Measurements from ENCODE around the gene PLEKHH1. TPM values are rescaled to one million over a fixed set of nuclear protein-coding genes. Genes with fewer than 3 reads are reported as not detected.
A peak's percentile ranks its signal among the peaks of the same experiment; 100 is the strongest.

PLEKHH1 gene
- total RNA-seq, 1 experiment from 2014 or later = 27.6 TPM

DNA sequence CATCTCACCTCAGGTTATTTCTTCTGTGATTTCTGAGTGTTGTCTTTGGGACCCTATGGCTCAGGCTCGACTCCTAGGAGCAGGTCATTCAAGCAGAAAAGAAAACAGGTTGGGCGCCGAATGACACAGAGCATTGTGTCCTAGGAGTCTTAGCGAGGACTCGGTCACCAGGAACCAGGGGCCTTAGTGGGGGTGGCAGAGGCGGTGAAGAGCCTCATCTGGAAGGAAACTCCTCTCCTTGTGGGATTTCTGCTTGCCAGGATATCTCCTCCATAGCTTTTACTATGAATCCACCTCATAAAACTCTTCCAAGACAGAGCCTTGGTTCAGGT, 630 bp downstream of the PLEKHH1 start:
- ATAC-seq (peak; percentile 35), DNase-seq (ENCODE audit: low read depth, low spot score) (no peak)
- no peak for TF ChIP-seq ZFX (IDR thresholded peaks at IDR 0.05)
- TF ChIP-seq, protein P1, sequence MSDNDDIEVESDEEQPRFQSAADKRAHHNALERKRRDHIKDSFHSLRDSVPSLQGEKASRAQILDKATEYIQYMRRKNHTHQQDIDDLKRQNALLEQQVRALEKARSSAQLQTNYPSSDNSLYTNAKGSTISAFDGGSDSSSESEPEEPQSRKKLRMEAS (IDR thresholded peaks at IDR 0.05) = no peak
- TF ChIP-seq RAD21 (IDR thresholded peaks at IDR 0.05; ENCODE audit: low read depth) = no peak
- TF ChIP-seq POLR2AphosphoS5 (IDR thresholded peaks at IDR 0.05; ENCODE audit: low read depth, low read length) = no peak
- no peak for TF ChIP-seq FOSL1 (IDR thresholded peaks at IDR 0.05; ENCODE audit: low read depth)
- CTCF ChIA-PET = interaction anchor here (1.0 to 1.2 kb wide), 2 partner anchors 10 to 171 kb away, joined by 3 to 5 read pairs; no protein-coding TSS in a partner anchor
- no peak overlapping the region for H2AFZ ChIP-seq (ENCODE audit: low read depth, low read length, poor library complexity, severe bottlenecking)
- H3K4me2 ChIP-seq (ENCODE audit: low read length) = peak overlapping the region; percentile 83
- peaks cover 8 to 19% of the 10 kb centered on the region in 2 experiments for H3K4me1 ChIP-seq (ENCODE audit: control insufficient read depth in 1 of 2, insufficient read depth in 2 of 2, low read length in 2 of 2)
- peak overlapping the region; percentile 66 for H3K9ac ChIP-seq (ENCODE audit: low read length)
- no peaks in the 10 kb centered on the region for H3K27me3 ChIP-seq (ENCODE audit: insufficient read depth, low read length)
- no peaks in the 10 kb centered on the region for H3K9me2 ChIP-seq (ENCODE audit: insufficient read depth)
- BruUV-seq (replicated peaks) = no TSS peak
- POLR2A ChIA-PET = interaction anchor here (1.3 kb wide), 1 partner anchor 24 kb away, joined by 3 read pairs; no protein-coding TSS in a partner anchor
- H3K27ac ChIP-seq (ENCODE audit: low read depth, low read length) = peak overlapping the region; percentile 89
- H3K36me3 ChIP-seq (ENCODE audit: control insufficient read depth in 1 of 2, insufficient read depth in 2 of 2, low read length in 2 of 2) = no peaks in the 10 kb centered on the region
- H3K79me2 ChIP-seq (ENCODE audit: insufficient read depth, low read length) = 0 out of 2 replicates have a peak, but pooled peaks cover 6% of the 10 kb centered on the region
- no peaks in the 10 kb centered on the region for H3K9me3 ChIP-seq (ENCODE audit: control insufficient read depth in 1 of 2, insufficient read depth in 1 of 2, low read depth in 1 of 2, low read length in 2 of 2)
- no peaks in the 10 kb centered on the region for H4K20me1 ChIP-seq (ENCODE audit: insufficient read depth)
- RAD21 ChIA-PET (ENCODE audit: low non-redundant PET in 1 of 2, low total read pairs in 2 of 2, uncharacterized antibody in 2 of 2, unreplicated experiment in 2 of 2) = no interaction called here
- intact Hi-C loops (cut with micrococcal nuclease) = loop anchor here (5.0 kb wide), 1 partner anchor 106 kb away; no protein-coding TSS in a partner anchor
- peak overlapping the region; percentile 66 to 80 for H3K4me3 ChIP-seq (replicated peaks in 1 of 2; ENCODE audit: low read depth in 1 of 2, low read length in 2 of 2)

- Histone ChIP-seq H3K4me3 (replicated peaks in 1 of 2; ENCODE audit: low read depth in 1 of 2, low read length in 2 of 2) (no peak overlapping the region), H3K9me2 (ENCODE audit: insufficient read depth) (no peaks in the 10 kb centered on the region), H3K9me3 (ENCODE audit: control insufficient read depth in 1 of 2, insufficient read depth in 1 of 2, low read depth in 1 of 2, low read length in 2 of 2) (no peaks in the 10 kb centered on the region), H3K27ac (ENCODE audit: low read depth, low read length) (no peak overlapping the region), H3K27me3 (ENCODE audit: insufficient read depth, low read length) (no peaks in the 10 kb centered on the region), H3K79me2 (ENCODE audit: insufficient read depth, low read length) (0 out of 2 replicates have a peak, but pooled peaks cover 6% of the 10 kb centered on the region), H3K36me3 (ENCODE audit: control insufficient read depth in 1 of 2, insufficient read depth in 2 of 2, low read length in 2 of 2) (no peaks in the 10 kb centered on the region), H3K9ac (ENCODE audit: low read length) (no peak overlapping the region), H4K20me1 (ENCODE audit: insufficient read depth) (no peaks in the 10 kb centered on the region), H3K4me1 (ENCODE audit: control insufficient read depth in 1 of 2, insufficient read depth in 2 of 2, low read length in 2 of 2) (peaks cover 8 to 19% of the 10 kb centered on the region in 2 experiments), H3K4me2 (ENCODE audit: low read length) (no peak overlapping the region), H2AFZ (ENCODE audit: low read depth, low read length, poor library complexity, severe bottlenecking) (no peak overlapping the region)
- TF ChIP-seq, protein P1 (IDR thresholded peaks at IDR 0.05) = no peak
- TF ChIP-seq FOSL1 (IDR thresholded peaks at IDR 0.05; ENCODE audit: low read depth) (no peak), CEBPB (IDR thresholded peaks at IDR 0.05; ENCODE audit: low read depth) (no peak), RAD21 (IDR thresholded peaks at IDR 0.05; ENCODE audit: low read depth) (no peak), POLR2A (IDR thresholded peaks at IDR 0.05; ENCODE audit: borderline replicate concordance, extremely low read depth, insufficient read depth, insufficient read length) (no peak), TCF7L2 (IDR thresholded peaks at IDR 0.05; ENCODE audit: borderline replicate concordance, extremely low read depth, insufficient read depth, insufficient read length) (no peak), YY1 (IDR thresholded peaks at IDR 0.05; ENCODE audit: extremely low read depth, insufficient replicate concordance, low read depth, low read length) (no peak), ZNF274 (IDR thresholded peaks at IDR 0.05; ENCODE audit: low read depth, low read length) (no peak)
- no peak for ATAC-seq
- intact Hi-C loops (cut with micrococcal nuclease) = no loop called here
- BruUV-seq (replicated peaks) = no TSS peak
- ChIA-PET CTCF (interaction anchor here (2.7 kb wide), 1 partner anchor 9 kb away, joined by 7 read pairs; no protein-coding TSS in a partner anchor), RAD21 (ENCODE audit: low non-redundant PET in 1 of 2, low total read pairs in 2 of 2, uncharacterized antibody in 2 of 2, unreplicated experiment in 2 of 2) (no interaction called here), POLR2A (no interaction called here)
- no peak for DNase-seq (ENCODE audit: low read depth, low spot score)
Measured at GRCh38 chr14:67536087-67536486, 3.0 kb downstream of the PLEKHH1 start.
